ENCODE results near the gene FASTK.

Gene FASTK

GRCh38 chr7:151081170-151082101 is 827 bp upstream of the FASTK start:
- no peak for DNase-seq (ENCODE audit: low read depth in 2 of 2)

GRCh38 chr7:151080067-151080521 is 515 bp downstream of the FASTK start:
- no peak for DNase-seq (ENCODE audit: low read depth in 2 of 2)

- no peak for DNase-seq (ENCODE audit: low read depth in 2 of 2)
Observed at GRCh38 chr7:151079199-151079910, 1.3 kb downstream of the FASTK start.

GRCh38 chr7:151078233-151079040 is 2.2 kb downstream of the FASTK start:
- DNase-seq (ENCODE audit: low read depth in 2 of 2): no peak

GRCh38 chr7:151077705-151078232 is 2.8 kb downstream of the FASTK start:
- DNase-seq (ENCODE audit: low read depth in 2 of 2): no peak

- no peak for DNase-seq (ENCODE audit: low read depth in 2 of 2)
Observed at GRCh38 chr7:151076863-151077704, 3.5 kb downstream of the FASTK start.

- no peak for DNase-seq (ENCODE audit: low read depth in 2 of 2)
Observed at GRCh38 chr7:151075978-151076426, 4.6 kb downstream of the FASTK start.

- DNase-seq (ENCODE audit: low read depth in 2 of 2): no peak
Observed at GRCh38 chr7:151075662-151075971, 5.0 kb downstream of the FASTK start.

- DNase-seq (ENCODE audit: low read depth in 2 of 2): no peak
Observed at GRCh38 chr7:151074817-151075661, 5.6 kb downstream of the FASTK start.

- DNase-seq (ENCODE audit: low read depth in 2 of 2): no peak
Observed at GRCh38 chr7:151073990-151074389, 6.6 kb downstream of the FASTK start.

GRCh38 chr7:151071032-151071866 is 9.4 kb downstream of the FASTK start:
- no peak for DNase-seq (ENCODE audit: low read depth in 2 of 2)

- DNase-seq (ENCODE audit: low read depth in 2 of 2): no peak
Observed at GRCh38 chr7:151070574-151070960, 10.0 kb downstream of the FASTK start.

- no peak for DNase-seq (ENCODE audit: low read depth in 2 of 2)
Observed at GRCh38 chr7:151069841-151070573, 10.6 kb downstream of the FASTK start.

- DNase-seq (ENCODE audit: low read depth in 2 of 2): no peak
Observed at GRCh38 chr7:151068069-151068773, 12.4 kb downstream of the FASTK start.

- no peak for DNase-seq (ENCODE audit: low read depth in 2 of 2)
Observed at GRCh38 chr7:151066273-151066974, 14.2 kb downstream of the FASTK start.

GRCh38 chr7:151065516-151065915 is 15.1 kb downstream of the FASTK start:
- no peak for DNase-seq (ENCODE audit: low read depth in 2 of 2)

- DNase-seq (ENCODE audit: low read depth in 2 of 2): no peak
Observed at GRCh38 chr7:151064993-151065392, 15.6 kb downstream of the FASTK start.

Data from stimulated activated CD4-positive, alpha-beta T cell treated with anti-CD3 and anti-CD28 coated beads, Interleukin-1b, Interleukin-23, amount 100 ng/mL, for 1 hour (primary cell).